Right cardiac atrium (tissue), 5 donors: ENCODE data around the gene DTX2. TPM values are rescaled to one million over a fixed set of nuclear protein-coding genes. Genes with fewer than 3 reads are reported as not detected.
"Not testable (repeated sequence)": the region's sequence is repeated elsewhere in the genome, so short reads cannot be mapped to it uniquely, and the experiment has no call there.

Experiments used
- ATAC-seq, 2 donors: fragments of 200-7000 bp; cut with Tn5 transposase; one replicate each; pipeline versions ENCODE4 v1.8.0 to v1.9.1; 2020; ENCODE audit warnings: moderate library complexity in 2 of 2, mild to moderate bottlenecking in 1 of 2
- DNase-seq, 3 donors: peaks; one replicate each; pipeline ENCODE4 v3.0.0-alpha.2; 2020
- H3K27ac ChIP-seq: one replicate; pipeline ENCODE4 v1.5.1; 2013; ENCODE audit warnings: mild to moderate bottlenecking, low read length, control low read depth, moderate library complexity
- H3K27me3 ChIP-seq: one replicate; pipeline ENCODE4 v1.6.1; 2013; ENCODE audit not compliant: control insufficient read depth, insufficient read depth
- H3K4me1 ChIP-seq: one replicate; pipeline ENCODE4 v1.6.1; 2013; ENCODE audit warnings: low read length; ENCODE audit not compliant: control insufficient read depth, insufficient read depth
- H3K4me3 ChIP-seq: one replicate; pipeline ENCODE4 v1.5.1; 2013; ENCODE audit warnings: low read length, control low read depth
- H3K9me3 ChIP-seq: one replicate; pipeline ENCODE4 v1.6.1; 2013; ENCODE audit warnings: low read length; ENCODE audit not compliant: control insufficient read depth
- WGBS: extraction: QIAGEN DNeasy Blood & Tissue Kit; methylation state at CpG from one replicate; pipeline ENCODE4 v1.1.7; 2013; 5-methylcytosine and 5-hydroxymethylcytosine counted together
- intact Hi-C, 4 donors: fragments of 100-400 bp; cut with DNase I; formaldehyde crosslinking; loops; one replicate each; pipeline versions ENCODE4 v1.11.0 to v1.14.0; 2022 to 2023
- polyA plus RNA-seq: library from polyadenylated mRNA; stranded (reverse); fragments of 200-250 nt; gene quantifications from one replicate; pipeline ENCODE4 v1.2.3, GENCODE V29; 2013
- total RNA-seq, 4 donors: library from RNA; stranded (reverse); fragmentation: NEBNext Ultra II Directional; extraction: Animal tissue kit (Norgen Biotek cat#: 25700); gene quantifications; one replicate each; pipeline ENCODE4 v1.2.1, GENCODE V29; 2021
- donor health status: healthy with polysubstance abuse.
- donor health status: DM: no; HTN: yes; CAD: no.
- donor health status: DM: no; HTN: no; CAD: no.
- donor health status: DM: no; HTN: yes; CAD: no; lungs with severe emphysema.
- donor health status: DM: yes; HTN: yes; CAD: no.

Gene DTX2
- total and polyA plus RNA-seq, 5 donors = 6.3 to 14.2 (median 10.7) TPM

DNA sequence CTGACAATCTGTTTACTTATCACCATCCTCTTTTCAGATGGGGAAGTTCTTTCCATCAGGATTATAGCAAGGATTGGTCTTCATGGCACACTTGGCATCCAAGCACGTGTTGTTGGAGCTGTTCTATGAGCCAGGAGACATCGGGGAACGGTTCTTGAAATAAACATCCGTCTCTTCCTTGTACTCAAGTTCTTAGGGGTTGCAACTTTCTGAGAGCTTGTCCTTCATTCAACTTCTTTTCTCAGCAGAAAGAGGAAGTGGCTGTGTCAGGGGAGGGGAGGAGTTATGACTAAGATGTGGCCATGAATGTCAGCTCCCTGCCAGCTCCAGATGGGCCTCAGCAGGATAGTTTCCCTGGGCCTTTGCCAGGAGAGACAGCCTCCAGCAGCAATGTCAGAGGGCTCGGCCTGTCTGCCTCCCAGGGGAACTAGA, 15.9 kb upstream of the DTX2 start:
- H3K4me3 ChIP-seq, H3K4me1 ChIP-seq, H3K9me3 ChIP-seq, intact Hi-C loops, H3K27me3 ChIP-seq, H3K27ac ChIP-seq: not testable (repeated sequence)
- DNase-seq (peak in 2 of 3 donors; percentile 78 to 87), ATAC-seq (peak; percentile 92 to 98)
- WGBS = 4% methylated on average over 4 of the region's 5 CpGs

DNA sequence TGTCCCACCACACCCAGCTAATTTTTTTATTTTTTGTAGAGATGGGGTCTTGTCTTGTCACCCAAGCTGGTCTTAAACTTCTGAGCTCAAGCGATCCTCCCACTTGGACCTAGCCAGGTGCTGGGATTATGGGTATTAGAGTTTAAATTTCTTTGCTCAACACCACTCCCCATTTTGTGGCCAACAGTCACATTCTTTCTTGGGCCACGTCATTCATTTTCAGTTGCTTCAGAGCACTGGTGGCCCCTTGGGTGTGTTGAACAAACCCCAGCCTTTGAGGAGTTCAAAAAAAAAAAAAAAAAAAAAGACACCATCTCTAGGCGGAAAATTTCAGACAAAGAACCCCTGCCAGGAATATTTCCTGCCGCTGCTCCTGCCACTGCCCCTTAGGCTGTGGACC, 4.5 kb upstream of the DTX2 start:
- WGBS = 73% methylated on average over 2 of the region's 4 CpGs
- ATAC-seq, H3K9me3 ChIP-seq, H3K27ac ChIP-seq, H3K4me1 ChIP-seq, H3K27me3 ChIP-seq, DNase-seq, H3K4me3 ChIP-seq, intact Hi-C loops: not testable (repeated sequence)

DNA sequence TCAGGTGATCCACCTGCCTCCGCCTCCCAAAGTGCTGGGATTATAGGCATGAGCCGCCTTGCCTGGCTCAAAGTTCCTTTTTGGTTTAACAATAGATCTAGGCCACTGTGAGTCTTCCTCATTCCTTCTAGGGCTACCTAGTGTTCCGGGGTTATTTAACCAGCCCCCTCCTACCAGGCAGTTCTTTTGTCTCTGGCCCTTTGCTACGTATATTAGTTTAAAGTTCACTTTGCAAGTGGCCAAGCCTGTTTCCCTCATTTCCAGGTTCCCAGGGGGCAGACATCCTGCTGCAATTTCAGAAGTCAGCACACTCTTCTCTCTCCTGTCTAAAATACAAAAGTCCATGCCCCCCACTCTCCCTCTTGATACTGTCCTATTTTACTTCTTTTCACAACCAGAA, 3.0 kb upstream of the DTX2 start:
- ATAC-seq, H3K27ac ChIP-seq, DNase-seq, H3K4me3 ChIP-seq, H3K27me3 ChIP-seq, H3K4me1 ChIP-seq, intact Hi-C loops, H3K9me3 ChIP-seq: not testable (repeated sequence)
- 40% methylated on average over 1 of the region's 4 CpGs for WGBS

DNA sequence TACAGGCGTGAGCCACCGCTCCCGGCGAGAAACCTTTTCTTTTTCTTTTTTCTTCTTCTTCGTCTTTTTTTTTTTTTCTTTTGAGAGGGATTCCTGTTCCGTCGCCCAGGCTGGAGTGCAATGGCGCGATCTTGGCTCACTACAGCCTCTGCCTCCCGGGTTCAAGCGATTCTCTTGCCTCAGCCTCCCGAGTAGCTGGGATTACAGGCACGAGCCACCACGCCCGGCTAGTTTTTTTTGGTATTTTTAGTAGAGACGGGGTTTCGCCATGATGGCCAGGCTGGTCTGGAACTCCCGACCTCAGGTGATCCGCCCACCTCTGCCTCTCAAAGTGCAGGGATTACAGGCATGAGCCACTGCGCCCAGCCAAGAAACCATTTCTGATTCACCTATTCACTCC, 742 bp upstream of the DTX2 start:
- DNase-seq, H3K4me3 ChIP-seq, ATAC-seq, H3K27ac ChIP-seq, intact Hi-C loops, H3K4me1 ChIP-seq, H3K27me3 ChIP-seq, H3K9me3 ChIP-seq: not testable (repeated sequence)
- 88% methylated on average over 14 of the region's 20 CpGs for WGBS

DNA sequence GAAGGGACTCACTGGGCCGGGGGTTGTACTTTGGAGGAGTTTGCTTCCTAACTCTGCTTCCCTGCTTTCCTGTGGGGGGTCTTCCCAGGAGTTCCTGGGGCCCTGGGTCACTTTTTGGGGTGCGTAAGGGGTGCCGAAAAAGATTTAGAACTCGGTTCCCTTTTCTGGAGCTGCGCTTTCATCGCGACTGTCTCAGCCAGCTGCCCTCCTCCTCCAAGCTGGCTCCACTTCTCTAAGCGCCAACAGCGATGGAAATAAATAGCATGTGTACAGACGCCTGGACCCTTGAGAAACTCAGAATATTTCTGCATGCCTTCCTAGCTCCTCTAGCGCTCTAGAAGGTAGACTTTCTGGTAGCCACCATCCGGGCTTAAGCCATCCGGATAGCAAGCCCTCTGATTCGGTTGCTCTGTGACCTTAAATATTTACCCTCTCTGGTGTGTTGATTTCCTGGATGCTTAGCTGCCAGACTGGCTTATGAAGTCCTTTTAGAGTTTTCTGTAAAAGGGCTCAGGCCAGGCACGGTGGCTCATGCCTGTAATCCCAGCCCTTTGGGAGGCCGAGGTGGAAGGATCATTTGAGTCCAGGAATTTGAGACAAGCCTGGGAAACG, 868 bp downstream of the DTX2 start:
- H3K27ac ChIP-seq, H3K27me3 ChIP-seq, H3K4me3 ChIP-seq, intact Hi-C loops, H3K9me3 ChIP-seq, H3K4me1 ChIP-seq, DNase-seq: not testable (repeated sequence)
- no CpG with 5 or more reads among the region's 17 CpGs for WGBS
- ATAC-seq = peak; percentile 23 to 27

DNA sequence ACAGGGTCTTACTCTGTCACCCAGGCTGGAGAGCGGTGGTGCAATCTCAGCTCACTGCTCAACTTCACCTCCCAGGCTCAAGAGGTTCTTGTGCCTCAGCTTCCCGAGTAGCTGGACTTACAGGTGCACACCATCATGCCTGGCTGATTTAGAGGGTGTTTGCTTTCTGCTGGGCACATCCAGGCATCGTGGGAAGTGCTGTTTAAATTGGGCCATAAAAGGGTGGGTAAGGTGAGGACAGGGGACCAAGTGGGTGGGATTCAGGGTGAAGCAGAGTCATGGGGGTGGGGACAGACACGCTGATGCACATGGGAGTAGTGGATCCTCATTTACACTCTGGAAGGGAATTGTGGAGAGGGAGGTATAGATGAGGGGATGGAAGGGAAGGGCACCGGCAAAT, 3.5 kb downstream of the DTX2 start:
- H3K4me3 ChIP-seq, H3K27ac ChIP-seq, H3K27me3 ChIP-seq, intact Hi-C loops, H3K4me1 ChIP-seq, H3K9me3 ChIP-seq, ATAC-seq, DNase-seq: not testable (repeated sequence)
- WGBS = 85% methylated on average over 4 of the region's 5 CpGs

DNA sequence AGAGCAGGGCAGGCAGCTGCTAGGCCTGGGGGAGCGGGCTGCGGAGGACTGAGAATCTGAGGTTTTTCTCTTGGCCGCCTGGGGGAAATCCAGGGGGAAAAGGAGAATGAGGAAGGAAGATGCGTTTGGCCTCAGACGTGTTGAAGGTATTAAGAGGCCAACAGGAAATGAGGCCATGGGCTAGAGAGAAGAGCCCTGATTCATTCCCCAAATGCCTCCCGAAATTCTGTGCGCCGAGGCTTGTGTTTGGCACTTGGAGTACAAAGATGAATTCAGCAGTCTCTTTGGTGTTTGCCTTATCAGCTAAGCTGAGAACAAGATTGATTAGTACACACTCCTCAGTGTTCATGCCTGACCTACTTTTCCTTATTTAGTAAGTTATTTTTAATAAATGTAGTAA, 4.4 kb downstream of the DTX2 start:
- DNase-seq, H3K4me1 ChIP-seq, intact Hi-C loops, H3K4me3 ChIP-seq, H3K9me3 ChIP-seq, H3K27me3 ChIP-seq, H3K27ac ChIP-seq: not testable (repeated sequence)
- no CpG with 5 or more reads among the region's 8 CpGs for WGBS
- peak; percentile 23 to 28 for ATAC-seq

DNA sequence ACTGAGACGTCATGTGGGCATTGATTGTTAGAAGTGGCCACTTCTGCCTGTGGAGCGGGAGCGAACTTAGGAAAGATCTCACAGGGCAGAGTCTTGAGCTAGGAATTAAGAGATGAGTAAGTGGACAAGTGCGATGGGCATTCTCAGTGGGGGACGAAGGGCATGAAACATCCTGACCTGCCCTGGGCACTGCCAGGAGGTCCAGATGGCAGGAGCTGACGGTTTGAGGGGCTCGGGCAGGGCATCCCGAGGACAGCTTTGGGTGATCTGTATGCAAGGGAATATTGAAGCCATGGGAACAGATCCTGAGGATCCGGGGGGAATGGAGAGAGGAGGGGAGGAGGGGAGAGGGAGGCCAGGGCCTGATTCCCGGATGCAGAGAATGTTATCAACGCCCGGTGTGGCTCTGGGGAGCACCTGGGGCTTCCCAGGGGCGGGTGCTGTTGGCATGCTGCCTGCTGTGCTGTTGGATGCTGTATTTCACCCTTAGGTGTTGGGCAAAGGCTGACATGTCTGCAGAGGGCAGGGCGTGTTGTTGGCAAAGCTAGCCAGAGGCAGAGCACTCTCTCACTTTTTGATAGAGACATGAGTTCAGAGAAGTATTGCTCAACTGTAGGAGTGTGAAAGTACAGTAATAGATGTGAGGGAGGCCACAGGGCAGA, 6.4 kb downstream of the DTX2 start:
- H3K4me1 ChIP-seq, intact Hi-C loops, H3K9me3 ChIP-seq, H3K27ac ChIP-seq, H3K4me3 ChIP-seq, H3K27me3 ChIP-seq: not testable (repeated sequence)
- peak; percentile 53 to 87 (median 72) for DNase-seq
- 53% methylated on average over 10 of the region's 14 CpGs for WGBS
- peak; percentile 88 to 90 for ATAC-seq

DNA sequence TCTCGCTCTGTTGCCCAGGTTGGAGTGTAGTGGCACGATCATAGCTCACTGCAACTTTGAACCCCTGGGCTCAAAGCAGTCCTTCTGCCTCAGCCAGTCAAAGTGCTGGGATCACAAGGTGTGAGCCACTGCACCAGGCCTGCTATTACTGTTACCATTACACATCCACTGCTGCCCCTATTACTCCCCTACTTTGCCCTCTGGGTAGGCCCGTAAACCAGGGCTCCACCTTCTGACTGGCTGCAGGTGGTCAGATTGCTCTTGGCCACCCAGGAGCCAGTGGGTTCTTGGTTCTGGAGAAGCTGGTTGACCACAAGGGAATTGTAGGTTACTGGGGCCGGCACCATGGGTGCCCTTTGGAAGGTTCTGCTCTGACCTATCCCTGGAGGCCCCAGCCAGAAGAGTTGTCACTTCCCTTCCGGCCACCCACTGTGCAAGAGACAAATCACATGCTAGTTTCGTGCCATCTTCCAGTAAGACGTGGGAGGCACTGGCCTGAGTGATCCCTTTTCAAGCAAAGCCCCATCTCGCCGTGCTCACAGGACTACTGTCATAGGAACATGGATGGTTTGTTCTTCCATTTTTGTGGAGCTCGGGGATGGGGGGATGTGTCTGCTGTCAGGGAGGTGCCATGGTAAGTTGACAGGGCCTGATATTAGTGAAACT, 10.2 kb downstream of the DTX2 start:
- H3K4me3 ChIP-seq, ATAC-seq, H3K4me1 ChIP-seq, H3K9me3 ChIP-seq, intact Hi-C loops, H3K27me3 ChIP-seq, H3K27ac ChIP-seq: not testable (repeated sequence)
- DNase-seq = peak in 1 of 3 donors; percentile 33
- WGBS = 87% methylated on average over 9 of the region's 10 CpGs

DNA sequence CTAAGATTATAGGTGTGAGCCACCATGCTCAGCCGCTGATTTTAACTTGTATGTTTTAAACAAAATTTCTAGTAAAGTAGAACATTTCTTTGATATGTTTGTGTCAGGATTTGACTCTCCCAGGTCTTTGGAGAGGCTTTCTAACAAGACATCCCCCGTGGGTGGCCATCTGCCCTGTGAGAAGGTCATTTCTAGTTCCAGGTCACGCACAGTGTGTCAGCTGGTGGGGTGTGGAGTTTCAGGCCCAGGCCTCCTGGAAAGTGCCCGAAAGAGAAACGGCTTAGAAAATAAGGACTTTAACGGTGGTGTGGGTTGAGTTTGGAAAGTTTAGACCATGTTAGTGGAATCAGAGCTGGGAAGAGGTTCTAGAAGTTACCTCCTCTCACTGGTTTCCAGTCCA, 11.6 kb downstream of the DTX2 start:
- H3K27ac ChIP-seq = not testable (repeated sequence)
- 95% methylated on average over 3 of the region's 6 CpGs for WGBS

DNA sequence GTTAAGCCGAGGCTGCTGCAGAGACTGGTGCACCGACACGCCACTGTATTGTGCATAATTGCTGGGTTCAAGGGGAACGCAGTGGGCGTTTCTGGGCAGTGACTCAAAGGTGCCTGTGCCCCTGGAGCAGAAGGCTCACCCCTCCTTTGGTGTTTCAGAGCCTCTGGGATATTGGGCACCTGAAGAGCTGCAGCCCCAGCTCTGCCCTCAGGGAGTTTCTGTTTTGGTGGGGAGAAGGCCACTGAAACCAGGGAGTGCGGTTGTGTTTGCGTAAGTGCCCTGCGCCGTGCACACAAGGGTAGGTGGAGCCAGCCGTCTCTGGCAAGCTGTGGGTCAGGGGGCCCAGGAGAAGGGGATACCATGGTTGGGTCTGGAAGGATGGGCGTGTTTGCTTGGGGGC, 14.8 kb downstream of the DTX2 start:
- H3K27me3 ChIP-seq, H3K9me3 ChIP-seq, H3K4me1 ChIP-seq, intact Hi-C loops, H3K4me3 ChIP-seq, DNase-seq, ATAC-seq, H3K27ac ChIP-seq: not testable (repeated sequence)
- WGBS = 94% methylated on average over 2 of the region's 11 CpGs

More for the DNA sequence above, 11.6 kb downstream of the DTX2 start:
- H3K4me3 ChIP-seq, DNase-seq, H3K4me1 ChIP-seq, H3K27me3 ChIP-seq, intact Hi-C loops, ATAC-seq, H3K9me3 ChIP-seq: not testable (repeated sequence)
